ENCODE measurements around the gene PCDHB11. TPM values are rescaled to one million over a fixed set of nuclear protein-coding genes. Genes with fewer than 3 reads are reported as not detected.
"Not testable (repeated sequence)": the region's sequence is repeated elsewhere in the genome, so short reads cannot be mapped to it uniquely, and the experiment has no call there.

Gene PCDHB11
- total and polyA plus RNA-seq, 2 of the 8 experiments (the other 6 are each of a cell fraction or from before 2014, with no cell fraction given) = 0.50 to 0.86 TPM

GRCh38 chr5:141172381-141173204 lies 26.8 kb upstream of the PCDHB11 start, which contains the start of gene PCDHB7 (continued):
- no peak for TF ChIP-seq CBX5 (IDR thresholded peaks at IDR 0.05; ENCODE audit: low read depth, low read length)

- POLR2A ChIA-PET (ENCODE audit: partially characterized antibody); H3K56ac ChIP-seq (replicated peaks; ENCODE audit: insufficient read length, low read depth, low read length); H3K23ac ChIP-seq (ENCODE audit: insufficient read length); H2BK15ac ChIP-seq (ENCODE audit: low read length); H3K18ac ChIP-seq (ENCODE audit: extremely low read depth, low read length); H3K79me1 ChIP-seq (ENCODE audit: low read depth, low read length); H2AK5ac ChIP-seq (ENCODE audit: low read depth, low read length); H3K27ac ChIP-seq (ENCODE audit: low read depth, low read length); H3K4me3 ChIP-seq (ENCODE audit: extremely low read depth in 1 of 4, insufficient read depth in 2 of 4, low read depth in 3 of 4, low read length in 4 of 4); H2AFZ ChIP-seq (ENCODE audit: low read length); H4K5ac ChIP-seq (ENCODE audit: insufficient read length, low read depth, low read length); FAIRE-seq; H3K27me3 ChIP-seq (replicated peaks in 1 of 4; ENCODE audit: control insufficient read depth in 3 of 4, extremely low read depth in 1 of 4, insufficient read depth in 3 of 4, low read length in 3 of 4); H4K91ac ChIP-seq (replicated peaks; ENCODE audit: insufficient read length, low read length); H3K9ac ChIP-seq (replicated peaks in 1 of 4; ENCODE audit: extremely low read depth in 1 of 4, low read depth in 3 of 4, low read length in 3 of 4); H3K4me1 ChIP-seq (replicated peaks in 1 of 4; ENCODE audit: control insufficient read depth in 3 of 4, insufficient read depth in 4 of 4, low read length in 3 of 4); H3K4me2 ChIP-seq (ENCODE audit: insufficient read depth in 1 of 2, low read depth in 2 of 2, low read length in 2 of 2); H4K20me1 ChIP-seq (replicated peaks in 1 of 2; ENCODE audit: control insufficient read depth in 1 of 2, insufficient read depth in 2 of 2, low read length in 2 of 2); H2BK5ac ChIP-seq (ENCODE audit: low read depth, low read length); H2BK20ac ChIP-seq (ENCODE audit: low read length); H2BK12ac ChIP-seq (ENCODE audit: low read depth, low read length); H3K14ac ChIP-seq (ENCODE audit: insufficient read length); H4K8ac ChIP-seq (ENCODE audit: extremely low read depth, insufficient read depth, low read length); H3K23me2 ChIP-seq (ENCODE audit: low read depth, low read length); DNase-seq (ENCODE audit: low read depth in 1 of 2, low spot score in 2 of 2); H3K4ac ChIP-seq (replicated peaks; ENCODE audit: insufficient read length, low read depth, low read length); H3K79me2 ChIP-seq (ENCODE audit: control insufficient read depth in 1 of 2, insufficient read depth in 2 of 2, low read length in 2 of 2); H2BK120ac ChIP-seq (replicated peaks; ENCODE audit: low read depth, low read length); H3K36me3 ChIP-seq (ENCODE audit: control insufficient read depth in 2 of 4, insufficient read depth in 4 of 4, low read length in 3 of 4): not testable (repeated sequence)
- WGBS, 2 experiments (ENCODE audit: extremely low coverage in 1 of 2, insufficient coverage in 1 of 2, insufficient read length in 1 of 2, insufficient replicate concordance in 2 of 2, low coverage in 1 of 2, low lambda C conversion rate in 2 of 2, missing lambda C conversion rate in 1 of 2) = 96% methylated on average over 51 of the region's 79 CpGs; no CpG with 5 or more reads in 1 of the 2 experiments
- H3K9me3 ChIP-seq (ENCODE audit: insufficient read depth in 2 of 2, low read depth in 1 of 2, low read length in 1 of 2) = peaks cover 0 to 15% of the 10 kb centered on the region in 2 experiments; a peak in 1 of 4 replicates
- CTCF ChIA-PET (ENCODE audit: partially characterized antibody) = interaction anchor here (1.4 kb wide), 1 partner anchor 52 kb away, joined by 3 read pairs; no protein-coding TSS in a partner anchor
Measured at GRCh38 chr5:141174291-141175104, 24.9 kb upstream of the PCDHB11 start.
